ENCODE measurements around the gene SPPL2C.
"Not testable (repeated sequence)": the region's sequence is repeated elsewhere in the genome, so short reads cannot be mapped to it uniquely, and the experiment has no call there.

Gene SPPL2C

DNA sequence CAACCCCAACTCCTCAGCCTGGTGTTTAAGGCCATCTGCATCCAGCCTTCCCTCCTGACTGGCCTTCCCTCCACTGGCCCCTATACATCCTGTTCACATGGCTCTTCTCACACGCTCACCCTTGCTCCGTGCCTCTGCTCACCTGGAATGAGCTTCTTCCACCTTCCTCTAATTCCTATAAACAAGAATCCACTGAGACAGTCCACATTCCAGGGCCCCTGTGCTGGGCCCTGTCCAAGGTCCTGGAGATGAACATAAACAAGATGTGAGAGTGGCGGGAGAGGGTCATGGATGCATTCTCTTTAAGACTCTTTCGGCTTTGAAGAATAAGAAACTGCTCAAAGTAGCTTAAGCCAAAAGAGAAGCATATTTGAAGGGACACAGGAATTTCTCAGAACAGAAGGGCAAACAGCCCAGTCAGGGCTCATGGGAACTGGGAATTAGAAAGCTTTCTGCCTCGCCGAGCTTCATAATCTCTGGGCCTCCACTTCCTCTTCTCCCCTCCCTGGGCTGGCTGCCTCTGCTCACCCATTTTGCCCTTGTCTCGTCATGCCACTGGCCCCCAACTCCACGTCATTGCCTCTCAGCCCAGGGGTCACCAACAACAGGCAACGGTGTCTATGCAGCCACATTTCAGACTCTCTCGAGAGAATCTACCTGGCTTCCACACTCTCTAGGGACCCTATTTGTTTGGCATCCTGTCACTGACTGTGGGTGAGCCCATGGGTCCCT lies 13.5 kb downstream of the SPPL2C start:
- in situ Hi-C loops (cut with MboI; ENCODE audit: low pct_unique_long_range_greater_than_20kb, low sequenced_read_pairs, unreplicated experiment) = no loop called here
- no peak for DNase-seq (ENCODE audit: low spot score)

DNA sequence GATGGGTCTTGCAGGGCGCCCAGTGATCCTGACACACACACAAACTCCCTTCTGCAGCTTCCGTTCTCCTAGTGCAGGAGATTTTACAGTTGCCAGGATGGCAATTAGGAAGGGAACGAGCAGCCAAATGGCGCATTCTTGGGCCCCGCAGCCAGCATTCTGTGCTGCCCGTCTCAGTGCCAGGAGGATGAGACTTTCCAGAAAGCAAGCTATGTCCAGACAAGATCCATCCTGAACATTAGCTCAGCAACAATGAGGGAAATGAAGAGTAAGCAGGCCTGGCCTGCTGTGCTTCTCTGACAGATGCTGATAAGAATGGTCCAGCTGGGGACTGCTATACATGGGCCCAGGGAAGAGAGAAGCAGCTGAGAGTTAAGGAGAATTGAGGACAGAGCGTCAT lies 16.5 kb downstream of the SPPL2C start:
- in situ Hi-C loops (cut with MboI; ENCODE audit: low pct_unique_long_range_greater_than_20kb, low sequenced_read_pairs, unreplicated experiment) = no loop called here
- no peak for DNase-seq (ENCODE audit: low spot score)
- TF ChIP-seq, protein P1, sequence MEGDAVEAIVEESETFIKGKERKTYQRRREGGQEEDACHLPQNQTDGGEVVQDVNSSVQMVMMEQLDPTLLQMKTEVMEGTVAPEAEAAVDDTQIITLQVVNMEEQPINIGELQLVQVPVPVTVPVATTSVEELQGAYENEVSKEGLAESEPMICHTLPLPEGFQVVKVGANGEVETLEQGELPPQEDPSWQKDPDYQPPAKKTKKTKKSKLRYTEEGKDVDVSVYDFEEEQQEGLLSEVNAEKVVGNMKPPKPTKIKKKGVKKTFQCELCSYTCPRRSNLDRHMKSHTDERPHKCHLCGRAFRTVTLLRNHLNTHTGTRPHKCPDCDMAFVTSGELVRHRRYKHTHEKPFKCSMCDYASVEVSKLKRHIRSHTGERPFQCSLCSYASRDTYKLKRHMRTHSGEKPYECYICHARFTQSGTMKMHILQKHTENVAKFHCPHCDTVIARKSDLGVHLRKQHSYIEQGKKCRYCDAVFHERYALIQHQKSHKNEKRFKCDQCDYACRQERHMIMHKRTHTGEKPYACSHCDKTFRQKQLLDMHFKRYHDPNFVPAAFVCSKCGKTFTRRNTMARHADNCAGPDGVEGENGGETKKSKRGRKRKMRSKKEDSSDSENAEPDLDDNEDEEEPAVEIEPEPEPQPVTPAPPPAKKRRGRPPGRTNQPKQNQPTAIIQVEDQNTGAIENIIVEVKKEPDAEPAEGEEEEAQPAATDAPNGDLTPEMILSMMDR (IDR thresholded peaks at IDR 0.05; ENCODE audit: extremely low read depth, insufficient read depth, missing control alignments) = no peak

More for the DNA sequence above, 13.5 kb downstream of the SPPL2C start:
- TF ChIP-seq, protein P1 (IDR thresholded peaks at IDR 0.05; ENCODE audit: extremely low read depth, insufficient read depth, missing control alignments) = no peak

DNA sequence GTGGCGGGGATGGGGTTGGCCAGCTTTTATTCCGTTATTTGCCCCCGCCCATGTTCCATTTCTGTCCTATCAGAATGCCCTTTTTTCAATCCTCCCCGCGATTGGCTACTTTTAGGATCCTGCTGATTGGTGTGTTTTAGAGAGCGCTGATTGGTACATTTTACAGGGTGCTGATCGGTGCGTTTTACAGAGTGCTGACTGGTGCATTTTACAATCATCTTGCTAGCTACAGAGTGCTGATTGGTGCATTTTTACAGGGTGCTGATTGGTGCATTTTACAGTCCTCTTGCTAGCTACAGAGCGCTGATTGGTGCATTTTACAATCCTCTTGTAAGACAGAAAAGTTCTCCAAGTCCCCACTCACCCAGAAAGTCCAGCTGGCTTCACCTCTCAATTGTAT lies 17.4 kb downstream of the SPPL2C start:
- in situ Hi-C loops (cut with MboI; ENCODE audit: low pct_unique_long_range_greater_than_20kb, low sequenced_read_pairs, unreplicated experiment); DNase-seq (ENCODE audit: low spot score): not testable (repeated sequence)

DNA sequence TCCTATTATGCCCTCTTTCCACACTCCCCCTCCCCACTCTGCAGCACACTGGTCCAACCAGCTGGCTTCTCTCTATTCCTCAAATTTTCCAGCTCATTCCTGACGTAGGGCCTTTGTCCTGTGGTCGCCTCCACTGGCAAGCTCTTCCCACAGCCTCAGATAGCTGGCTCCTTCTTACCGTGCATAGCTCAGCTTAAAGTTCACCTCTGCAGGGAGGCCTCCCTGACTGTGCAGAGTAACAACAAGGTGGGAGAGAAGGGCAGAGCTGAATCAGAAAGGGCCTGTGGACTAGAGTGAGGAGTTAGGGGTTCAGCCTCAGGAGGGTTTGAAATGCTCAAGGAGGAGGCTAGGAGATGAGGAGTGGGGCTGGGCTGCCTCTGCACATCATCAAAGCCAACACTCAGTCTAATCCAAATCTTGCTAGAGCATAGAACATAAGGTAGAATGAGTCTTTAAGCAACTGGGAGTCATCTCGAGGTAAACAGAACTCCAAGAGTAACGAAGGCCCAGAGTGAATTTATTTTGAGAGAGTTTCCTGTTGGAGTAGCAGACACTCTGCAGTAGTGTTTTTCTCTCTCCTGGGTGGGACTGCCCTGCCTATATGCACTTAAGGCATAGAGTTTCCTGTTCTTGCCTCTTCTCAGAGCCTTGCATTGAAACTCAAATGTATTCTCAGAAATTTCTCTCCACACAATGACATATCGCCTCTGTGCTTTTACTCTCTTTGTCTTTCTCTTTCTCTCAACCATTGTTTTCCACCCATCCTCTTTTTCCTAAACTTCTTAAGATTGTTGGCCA lies 19.4 kb downstream of the SPPL2C start:
- in situ Hi-C loops (cut with MboI; ENCODE audit: low pct_unique_long_range_greater_than_20kb, low sequenced_read_pairs, unreplicated experiment) = no loop called here
- DNase-seq (ENCODE audit: low spot score) = no peak
- TF ChIP-seq, protein P1 (IDR thresholded peaks at IDR 0.05; ENCODE audit: extremely low read depth, insufficient read depth, missing control alignments) = no peak

DNA sequence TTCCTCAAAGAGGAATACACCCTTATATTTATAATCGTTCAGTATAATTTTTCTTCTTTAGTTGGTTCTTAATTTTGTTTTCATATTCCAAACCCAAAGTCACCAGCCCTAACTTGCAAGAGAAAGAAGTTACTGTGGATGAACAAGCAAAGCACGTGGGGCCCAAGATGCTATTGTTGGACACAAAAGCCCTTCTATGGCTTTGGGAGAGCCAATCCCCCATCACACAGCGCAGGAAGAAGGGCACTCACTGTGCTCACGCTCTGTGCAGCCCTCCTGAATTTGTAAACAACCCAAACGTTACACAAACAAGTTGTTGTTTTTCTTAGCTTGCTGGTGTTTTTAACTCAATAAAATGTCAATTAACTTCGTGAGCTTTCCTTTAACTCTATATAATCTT lies 22.5 kb downstream of the SPPL2C start:
- in situ Hi-C loops (cut with MboI; ENCODE audit: low pct_unique_long_range_greater_than_20kb, low sequenced_read_pairs, unreplicated experiment) = no loop called here
- TF ChIP-seq, protein P1 (IDR thresholded peaks at IDR 0.05; ENCODE audit: extremely low read depth, insufficient read depth, missing control alignments) = no peak
- no peak for DNase-seq (ENCODE audit: low spot score)

DNA sequence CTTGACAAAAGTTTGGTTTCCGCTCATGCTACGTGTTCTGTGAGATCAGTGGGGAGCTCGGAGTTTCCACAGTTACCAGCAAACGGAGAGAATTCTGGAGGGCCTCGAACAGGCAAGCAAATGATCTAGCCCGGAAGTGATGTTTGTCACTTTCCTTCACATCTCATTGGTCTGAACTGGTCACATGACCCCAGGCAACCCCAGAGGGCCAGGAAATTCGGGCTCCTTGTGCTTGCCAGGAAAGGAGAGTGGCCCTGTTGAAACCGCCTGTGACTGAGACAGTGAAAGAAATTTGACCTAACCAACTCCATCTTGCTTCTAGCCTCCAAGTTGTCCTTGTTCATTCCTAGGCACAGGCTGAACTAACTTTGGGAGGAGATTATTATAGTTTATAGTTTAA lies 23.0 kb downstream of the SPPL2C start:
- TF ChIP-seq, protein P1 (IDR thresholded peaks at IDR 0.05; ENCODE audit: extremely low read depth, insufficient read depth, missing control alignments) = no peak
- in situ Hi-C loops (cut with MboI; ENCODE audit: low pct_unique_long_range_greater_than_20kb, low sequenced_read_pairs, unreplicated experiment) = no loop called here
- DNase-seq (ENCODE audit: low spot score) = no peak

DNA sequence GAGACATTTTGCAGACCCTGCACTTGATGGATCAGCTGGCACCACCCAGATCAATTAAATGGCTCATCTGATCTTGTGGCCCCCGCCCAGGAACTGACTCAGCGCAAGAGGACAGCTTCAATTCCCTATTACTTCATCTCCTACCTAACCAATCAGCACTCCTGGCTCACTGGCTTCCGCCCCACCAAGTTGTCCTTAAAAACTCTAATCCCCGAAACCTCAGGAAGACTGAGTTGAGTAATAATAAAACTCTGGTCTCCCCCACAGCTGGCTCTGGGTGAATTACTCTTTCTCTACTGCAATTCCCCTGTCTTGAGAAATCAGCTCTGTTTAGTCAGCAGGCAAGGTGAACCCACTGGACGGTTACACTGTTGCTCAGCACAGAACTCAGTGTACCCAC lies 23.6 kb downstream of the SPPL2C start:
- in situ Hi-C loops (cut with MboI; ENCODE audit: low pct_unique_long_range_greater_than_20kb, low sequenced_read_pairs, unreplicated experiment) = no loop called here
- no peak for DNase-seq (ENCODE audit: low spot score)
- TF ChIP-seq, protein P1 (IDR thresholded peaks at IDR 0.05; ENCODE audit: extremely low read depth, insufficient read depth, missing control alignments) = no peak

Measured in GM13977 (cell line).